Erythroblast (primary cell): Measurements from ENCODE around the gene MUS81.

Source experiments
- GATA1 ChIP-seq: IDR thresholded peaks from 2 replicates; pipeline ENCODE4 v1.6.1; 2011; ENCODE audit warnings: low read depth, mild to moderate bottlenecking, control low read depth, low read length, moderate library complexity
- POLR2A ChIP-seq: IDR thresholded peaks from 2 replicates; pipeline ENCODE4 v1.6.1; 2011; ENCODE audit warnings: mild to moderate bottlenecking, low read length

DNA sequence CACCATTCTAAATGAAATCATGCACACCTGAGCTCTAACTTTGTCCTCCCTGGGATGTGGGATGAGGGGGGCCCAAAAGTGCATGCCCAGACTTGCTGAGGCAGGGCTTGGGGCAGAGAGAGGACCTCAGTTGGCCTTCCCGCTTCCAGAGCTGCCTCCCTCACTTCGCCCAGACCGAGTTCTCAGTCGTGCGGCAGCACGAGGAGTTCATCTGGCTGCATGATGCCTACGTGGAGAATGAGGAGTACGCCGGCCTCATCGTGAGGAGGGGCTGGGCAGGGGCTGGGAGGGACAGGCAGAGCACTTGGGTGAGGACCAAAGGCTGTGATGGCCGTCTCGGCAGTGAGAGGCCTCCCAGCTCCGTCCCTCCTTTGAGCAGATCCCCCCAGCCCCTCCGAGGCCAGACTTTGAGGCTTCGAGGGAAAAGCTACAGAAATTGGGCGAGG lies 10.4 kb upstream of the MUS81 start:
- no peak for TF ChIP-seq POLR2A
- no peak for TF ChIP-seq GATA1
